Dermis blood vessel endothelial cell (primary cell): Measurements from ENCODE around the gene RIPK3. TPM values are rescaled to one million over a fixed set of nuclear protein-coding genes. Genes with fewer than 3 reads are reported as not detected.
A peak's percentile ranks its signal among the peaks of the same experiment; 100 is the strongest.

Experiments used
- DNase-seq: peaks from one replicate; pipeline ENCODE4 v3.0.0; 2010
- total RNA-seq: library from RNA; depleted of rRNA; stranded (reverse); fragments of >200 nt; gene quantifications from 2 replicates; pipeline ENCODE4 v1.2.3, GENCODE V29; 2014

Gene RIPK3
- total RNA-seq, 1 donor from 2014 or later: 5.8 TPM

DNA sequence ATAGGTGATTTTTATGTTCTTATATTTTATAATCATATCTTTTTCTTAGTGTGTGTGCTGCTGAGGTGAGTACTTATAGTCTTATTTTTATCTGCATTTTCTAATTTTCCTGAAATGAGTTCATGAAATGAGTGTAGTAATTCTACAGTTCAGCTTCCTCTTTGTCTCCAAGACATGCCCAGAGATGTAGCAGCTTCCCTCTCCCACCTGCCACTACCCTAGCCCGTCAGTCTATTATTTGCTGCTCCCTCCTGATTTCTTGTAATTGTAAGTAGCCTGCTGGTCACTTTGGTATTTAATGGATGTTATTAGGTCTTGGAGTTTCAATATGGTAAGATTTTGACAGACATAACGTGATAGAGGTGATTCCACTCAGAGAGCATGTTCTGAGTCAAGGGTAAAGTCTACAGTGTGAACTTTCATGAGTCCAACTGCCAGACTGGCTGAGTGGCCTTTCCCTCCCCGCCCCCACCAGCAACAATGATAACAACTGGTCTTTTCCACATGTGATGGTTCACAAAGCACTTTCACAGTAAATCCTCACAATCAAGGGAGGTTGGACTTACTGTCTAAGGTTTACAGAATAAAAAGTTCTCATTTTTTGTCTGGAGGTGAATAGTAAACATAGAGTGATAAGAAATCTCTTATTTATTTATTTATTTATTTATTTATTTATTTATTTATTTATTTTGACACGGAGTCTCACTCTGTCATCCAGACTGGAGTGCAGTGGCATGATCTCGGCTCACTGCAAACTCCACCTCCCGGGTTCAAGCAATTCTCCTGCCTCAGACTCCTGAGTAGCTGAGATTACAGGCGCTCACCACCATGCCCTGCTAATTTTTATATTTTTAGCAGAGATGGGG is 4.2 kb upstream of the RIPK3 start:
- DNase-seq: no peak

DNA sequence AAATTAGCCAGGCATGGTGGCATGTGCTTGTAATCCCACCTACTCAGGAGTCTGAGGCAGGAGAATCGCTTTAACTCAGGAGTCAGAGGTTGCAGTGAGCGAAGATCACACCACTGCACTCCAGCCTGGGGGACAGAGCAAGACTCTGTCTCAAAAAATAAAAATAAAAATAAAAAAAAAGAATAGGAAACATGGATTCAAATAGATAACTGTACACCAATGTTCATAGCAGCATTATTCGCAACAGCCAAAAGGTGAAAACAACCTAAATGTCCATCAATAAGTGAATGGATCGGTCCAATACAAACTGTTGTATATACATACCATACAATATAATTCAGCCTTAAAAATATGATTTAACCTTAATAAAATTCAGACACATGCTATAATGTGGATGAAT is 3.1 kb upstream of the RIPK3 start:
- no peak for DNase-seq

- DNase-seq: no peak
Observed at GRCh38 chr14:24340606-24341005, 815 bp upstream of the RIPK3 start.

- no peak for DNase-seq
Observed at GRCh38 chr14:24338843-24339242, 948 bp downstream of the RIPK3 start.

DNA sequence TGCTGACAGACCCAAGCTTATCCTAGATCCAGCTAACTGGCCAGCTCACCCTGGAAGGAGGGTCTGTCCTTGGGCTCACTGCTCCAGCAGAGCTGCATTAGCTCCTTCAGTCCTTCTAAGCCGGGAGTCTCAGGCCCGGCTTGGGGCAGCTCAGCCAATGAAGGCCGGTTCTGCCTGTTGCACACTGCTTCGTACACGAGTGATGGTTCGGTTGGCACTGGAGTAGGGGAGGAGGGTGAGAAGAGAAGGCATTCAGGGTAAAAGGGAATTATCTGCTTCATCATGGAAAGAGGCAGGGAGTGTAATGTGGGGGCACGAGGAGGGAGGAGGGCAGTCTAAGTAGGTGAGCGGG is 2.0 kb downstream of the RIPK3 start:
- DNase-seq: no peak

DNA sequence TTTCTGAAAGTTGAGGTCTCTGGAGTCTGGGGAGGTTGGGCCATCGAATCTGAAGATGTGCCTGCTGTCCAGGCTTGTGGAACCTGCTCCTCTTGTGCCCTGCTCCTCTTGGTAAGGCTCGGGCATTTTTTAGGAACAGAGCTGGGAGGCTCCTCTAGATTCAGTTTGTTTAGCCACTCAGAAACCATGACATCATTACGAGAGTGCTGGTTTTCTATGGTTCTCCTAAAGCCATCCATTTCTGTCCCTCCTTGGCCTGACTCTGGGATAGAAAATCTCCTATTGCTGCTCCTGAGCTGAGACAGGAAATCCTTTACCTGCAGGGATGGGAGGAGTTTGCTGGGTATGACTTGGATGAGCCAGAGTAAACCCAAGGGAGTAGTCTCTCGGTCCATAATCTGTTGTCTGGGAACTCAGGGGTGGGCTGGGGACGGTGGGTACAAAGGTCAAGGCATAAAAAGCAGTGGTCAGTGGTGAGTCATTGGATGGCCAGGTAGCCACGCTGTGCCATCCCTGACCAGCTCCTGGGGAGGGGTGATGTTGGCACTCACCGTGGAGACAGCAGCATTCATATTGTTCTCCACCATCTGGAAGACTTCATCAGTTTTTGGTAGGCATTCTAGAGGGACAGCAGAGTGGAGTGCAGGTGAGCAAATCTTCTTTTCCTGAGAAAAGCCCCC is 2.5 kb downstream of the RIPK3 start:
- DNase-seq: no peak

GRCh38 chr14:24335461-24336171 is 4.2 kb downstream of the RIPK3 start:
- peak; percentile 47 for DNase-seq

GRCh38 chr14:24334431-24335291 is 5.1 kb downstream of the RIPK3 start, which contains the start of gene ADCY4:
TSS of gene ADCY4 (minus strand) at chr14:24335071. CDS start at chr14:24334652, 419 bp downstream.
- DNase-seq: peak; percentile 61

DNA sequence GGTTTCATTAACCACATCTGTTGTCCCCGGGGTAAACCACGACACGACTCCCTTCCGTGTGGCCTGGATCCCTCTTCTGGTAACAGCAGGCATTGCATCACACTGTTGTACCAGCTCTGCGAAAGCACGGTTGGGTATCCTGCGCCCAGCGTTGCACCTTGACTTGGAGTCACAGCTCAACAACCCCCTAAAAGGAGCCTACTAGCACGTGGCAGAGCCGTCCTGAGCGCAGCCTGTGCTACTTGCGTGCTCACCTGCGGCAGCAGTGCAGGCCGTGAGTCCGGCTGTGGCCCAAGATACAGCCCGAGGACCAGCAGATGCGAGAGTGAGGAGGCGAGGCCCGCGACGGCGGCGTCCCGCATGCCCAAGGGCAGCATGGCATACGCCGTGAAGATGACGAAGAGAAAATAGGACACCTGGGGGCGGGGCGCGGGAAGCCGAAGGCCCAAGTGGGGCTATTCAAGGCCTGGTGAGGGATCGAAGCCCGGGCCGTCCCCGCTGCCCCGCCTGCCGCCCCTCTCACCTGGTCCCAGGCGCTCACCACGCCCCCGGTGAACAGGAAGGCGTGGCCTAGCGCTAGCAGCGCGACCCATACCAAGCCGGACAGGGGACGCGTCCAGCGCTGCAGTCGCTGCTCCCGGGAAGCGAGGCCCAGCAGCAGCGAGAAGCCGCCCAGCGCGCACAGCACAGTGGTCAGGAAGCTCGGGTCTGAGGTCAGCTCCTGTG is 7.4 kb downstream of the RIPK3 start:
- peak; percentile 73 for DNase-seq

DNA sequence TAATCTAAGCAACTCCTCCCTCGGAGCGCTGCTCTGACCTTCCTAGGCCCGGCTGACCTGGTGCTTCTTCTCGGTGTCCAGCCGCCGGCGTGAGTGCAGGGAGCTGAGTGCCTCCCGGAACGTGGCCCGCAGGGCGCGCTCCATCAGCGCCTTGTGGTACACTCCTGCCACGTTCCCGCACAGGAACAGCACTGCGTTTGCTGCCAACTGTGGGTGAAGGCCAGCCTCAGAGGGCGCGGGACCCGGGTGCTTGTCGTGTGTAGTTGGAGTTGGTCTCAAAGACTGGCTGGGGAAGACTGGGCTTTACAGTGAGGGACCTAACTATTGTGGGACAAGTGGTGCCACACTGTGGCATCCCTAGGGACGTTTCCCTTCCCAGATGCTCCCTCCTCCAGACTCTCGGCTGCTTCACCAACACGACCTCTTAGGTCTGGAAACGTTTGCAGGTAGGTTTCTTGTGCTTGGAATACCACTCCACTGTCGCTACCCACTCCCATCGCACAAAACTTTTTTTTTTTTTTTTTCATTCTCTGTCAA is 8.0 kb downstream of the RIPK3 start:
- DNase-seq: no peak

DNA sequence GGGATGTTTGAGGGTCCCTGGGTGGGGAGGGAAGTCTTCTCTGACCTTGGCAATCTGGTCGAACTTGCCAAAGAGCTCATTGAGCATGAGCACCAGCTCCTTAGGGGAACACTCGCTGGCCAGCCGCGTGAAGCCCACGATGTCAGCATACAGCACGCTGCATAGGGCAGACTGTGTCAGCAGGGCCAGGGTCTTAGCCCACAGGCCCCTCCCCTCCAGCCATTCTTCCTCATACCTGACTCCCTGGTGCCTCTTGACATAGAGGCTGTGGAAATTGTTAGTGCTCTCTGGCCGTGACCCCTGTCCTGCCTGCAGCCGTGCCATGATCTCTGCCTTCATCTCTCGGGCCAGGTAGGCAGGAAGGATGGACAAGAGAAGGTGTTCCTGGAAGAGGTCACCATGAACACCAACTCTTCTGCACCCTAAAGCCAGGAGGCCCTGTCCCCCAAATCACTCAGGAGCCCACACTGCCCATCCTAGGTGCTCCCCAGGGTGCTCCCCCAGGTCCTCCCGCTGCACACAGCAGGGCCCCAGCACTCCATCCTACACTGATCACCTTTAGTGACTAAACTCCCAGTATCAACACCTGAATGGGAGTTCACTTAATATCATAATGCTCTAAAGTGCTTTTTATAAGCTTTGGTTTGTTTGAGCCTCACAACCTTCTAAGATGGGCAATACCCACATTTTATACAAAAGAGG is 8.7 kb downstream of the RIPK3 start:
- DNase-seq: no peak

DNA sequence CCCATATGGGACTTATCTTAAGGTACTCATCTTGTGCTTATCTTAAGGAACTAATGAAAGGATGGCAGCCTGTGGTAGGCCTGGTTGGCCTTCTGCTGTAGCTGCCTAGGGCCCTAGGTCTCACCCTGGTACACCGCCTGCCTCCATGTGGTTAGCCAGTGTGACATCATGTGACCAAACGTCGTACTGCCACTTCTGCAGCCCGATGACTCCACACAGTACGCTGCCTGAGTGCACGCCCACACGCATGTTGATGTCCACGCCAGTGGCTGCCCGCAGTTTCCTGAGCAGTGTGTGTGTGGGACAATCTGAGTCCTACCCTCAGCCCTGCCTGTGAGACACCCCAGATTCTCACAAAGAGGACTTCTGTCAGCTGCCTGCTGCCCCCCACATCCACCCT is 10.1 kb downstream of the RIPK3 start:
- no peak for DNase-seq

GRCh38 chr14:24329073-24329663 is 10.6 kb downstream of the RIPK3 start:
- no peak for DNase-seq

GRCh38 chr14:24327914-24328313 is 11.9 kb downstream of the RIPK3 start:
- DNase-seq: peak; percentile 54

DNA sequence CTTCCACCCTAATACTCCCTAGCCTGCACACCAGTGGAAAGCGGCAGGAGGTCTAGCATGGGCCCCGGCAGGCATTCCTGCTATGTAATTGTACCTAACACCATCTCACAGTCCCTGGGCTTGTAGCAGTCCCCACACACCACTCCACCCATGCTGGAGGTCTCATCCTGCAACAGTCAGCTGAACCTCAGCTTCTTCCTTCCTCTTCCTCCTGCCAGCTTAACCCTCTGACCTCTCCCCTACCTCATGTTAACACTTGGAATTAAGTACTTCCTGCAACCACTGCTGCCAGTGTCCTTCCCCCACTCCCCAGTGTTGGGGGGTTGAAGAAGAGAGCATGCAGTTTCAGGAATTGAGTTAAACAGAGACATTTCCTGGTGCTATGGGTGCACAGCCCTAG is 12.5 kb downstream of the RIPK3 start:
- no peak for DNase-seq

DNA sequence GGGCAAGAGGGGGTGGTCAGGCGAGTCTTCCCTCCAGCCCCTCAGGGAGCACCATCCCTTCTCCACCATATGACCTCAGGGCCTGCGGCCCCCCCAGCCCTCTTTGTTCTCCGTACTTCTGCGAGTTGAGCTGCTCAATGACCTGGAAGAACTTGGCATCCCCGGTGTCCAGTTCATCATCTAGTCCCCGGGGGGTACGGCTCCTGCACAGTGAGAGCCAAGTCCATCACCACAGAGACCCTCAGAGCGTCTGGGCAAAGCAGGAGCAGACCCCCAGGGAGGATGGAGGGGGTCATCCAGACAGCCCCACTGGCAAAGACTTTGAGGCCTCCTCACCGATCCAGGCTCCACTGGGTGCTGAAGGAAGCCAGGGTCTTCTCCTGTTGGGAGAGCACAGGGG is 13.8 kb downstream of the RIPK3 start:
- no peak for DNase-seq

DNA sequence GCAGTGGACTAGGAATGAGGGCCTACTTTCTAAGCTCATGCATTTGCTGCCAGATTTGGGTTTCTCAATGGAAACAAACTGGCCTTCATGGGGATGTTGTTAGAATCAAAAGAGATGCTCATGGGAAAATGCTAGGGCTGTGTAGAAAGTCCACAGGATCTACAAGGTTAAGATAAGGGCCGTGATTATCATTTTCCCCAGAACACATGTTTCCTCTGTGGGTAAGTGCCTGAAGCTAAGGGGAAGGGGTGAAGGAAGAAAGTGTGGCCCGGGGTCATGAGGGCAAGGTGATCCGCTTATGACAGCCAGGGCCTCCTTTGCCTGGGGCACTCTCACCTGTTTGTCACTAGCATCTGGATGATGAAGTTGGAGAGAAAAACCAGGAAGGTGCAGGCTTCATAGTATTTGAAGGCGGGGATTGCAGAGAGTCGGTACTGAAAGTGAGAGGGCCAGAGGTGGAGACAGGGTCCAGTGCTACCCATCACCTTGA is 14.7 kb downstream of the RIPK3 start:
- DNase-seq: no peak

DNA sequence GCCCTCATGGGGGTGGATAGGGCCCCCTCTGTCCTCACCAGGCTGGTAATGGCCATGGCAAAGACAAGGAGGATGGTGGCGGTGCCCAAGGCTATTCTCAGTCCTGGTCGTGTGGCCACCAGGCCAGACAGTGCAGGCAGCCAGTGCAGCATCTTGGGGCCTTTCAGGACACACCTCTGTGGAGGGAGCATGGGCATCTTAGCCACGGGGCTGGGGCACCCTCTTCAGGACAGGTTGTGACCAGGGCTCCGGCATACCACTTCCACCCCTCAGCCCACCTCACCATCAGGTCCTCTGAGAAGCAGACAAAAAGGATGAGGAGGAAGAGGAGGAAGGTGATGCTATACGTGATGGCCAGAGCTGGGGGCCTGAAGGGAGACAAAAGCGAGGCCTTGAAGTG is 15.8 kb downstream of the RIPK3 start:
- DNase-seq: no peak

DNA sequence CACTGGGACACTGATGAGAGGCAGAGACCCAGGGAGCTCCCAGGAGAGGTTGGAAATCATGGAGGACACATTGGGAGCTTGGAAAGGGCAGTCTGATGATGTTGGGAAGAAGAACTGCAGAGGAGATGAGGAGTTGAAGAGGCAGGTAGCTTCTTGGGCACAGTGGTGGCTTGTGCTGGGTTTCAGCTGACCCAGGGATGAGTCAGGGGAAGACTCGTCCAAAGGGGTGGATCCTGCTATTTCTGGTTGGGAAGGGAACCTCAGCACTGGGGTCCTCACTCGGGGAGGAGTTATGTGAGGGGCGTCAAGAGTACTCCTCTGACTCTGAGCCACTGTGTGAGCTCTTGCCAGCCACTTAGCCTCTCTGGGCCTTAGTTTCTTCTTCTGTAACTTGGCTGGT is 16.4 kb downstream of the RIPK3 start:
- no peak for DNase-seq

DNA sequence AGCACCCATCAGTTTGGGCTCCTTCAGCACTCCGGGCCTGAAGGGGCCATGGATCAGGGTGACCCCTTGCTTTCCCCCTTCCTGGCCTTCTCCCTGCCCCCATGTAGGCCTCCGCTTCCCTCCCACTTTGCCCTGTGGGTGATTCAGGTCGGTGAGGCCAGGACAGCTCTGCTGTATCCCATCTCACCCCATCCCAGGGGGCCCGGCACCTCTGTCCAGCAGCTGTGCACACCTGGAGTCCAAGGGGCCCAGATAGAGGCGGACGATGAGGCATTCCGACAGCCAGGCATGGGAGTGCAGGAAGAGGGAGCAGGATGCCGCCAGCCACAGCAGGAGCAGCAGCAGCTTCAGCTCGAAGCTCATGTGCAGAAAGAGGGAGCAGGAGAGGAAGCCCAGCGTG is 17.1 kb downstream of the RIPK3 start:
- DNase-seq: no peak
